ENCODE data around the gene GCK. TPM values are rescaled to one million over a fixed set of nuclear protein-coding genes. Genes with fewer than 3 reads are reported as not detected.
A peak's percentile ranks its signal among the peaks of the same experiment; 100 is the strongest.

GCK gene
- polyA plus RNA-seq, 1 of the 3 experiments (the other 2 are of a cell fraction), result 1.6 TPM

DNA sequence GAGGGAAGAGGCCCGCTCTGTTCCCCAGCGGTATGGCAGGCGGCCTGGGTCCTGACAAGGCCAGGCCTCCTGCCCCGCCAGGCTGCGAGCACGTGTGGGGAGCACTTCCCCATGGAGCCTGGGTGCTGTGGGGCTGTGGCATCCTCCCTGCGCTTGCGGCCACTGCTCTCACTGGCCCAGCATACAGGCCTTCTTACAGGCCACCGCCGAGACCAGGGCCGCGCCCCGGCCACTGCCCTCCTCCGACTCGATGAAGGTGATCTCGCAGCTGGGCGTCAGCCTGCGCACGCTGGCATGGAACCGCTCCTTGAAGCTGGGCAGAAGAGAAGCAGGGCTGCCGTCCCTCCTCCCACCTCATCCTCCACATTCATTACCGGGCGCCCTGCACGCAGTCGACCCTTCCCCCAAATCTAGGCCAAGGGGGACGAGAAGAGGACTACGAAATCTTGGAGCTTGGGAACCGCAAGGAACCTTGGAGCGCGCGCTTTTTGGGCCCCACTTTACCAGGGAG lies 44.2 kb downstream of the GCK start:
- H3K9me2 ChIP-seq, result no peaks in the 10 kb centered on the region
- peaks cover 8% of the 10 kb centered on the region for H3F3A ChIP-seq (replicated peaks; ENCODE audit: insufficient read depth)
- no peaks in the 10 kb centered on the region for H3K27me3 ChIP-seq (ENCODE audit: insufficient read depth)
- TF ChIP-seq JUND (IDR thresholded peaks at IDR 0.05) (no peak), MXI1 (IDR thresholded peaks at IDR 0.05; ENCODE audit: low read depth, low read length) (no peak), YY1 (IDR thresholded peaks at IDR 0.05; ENCODE audit: low read depth) (no peak), NFIC (IDR thresholded peaks at IDR 0.05; ENCODE audit: borderline replicate concordance) (no peak), RFX5 (IDR thresholded peaks at IDR 0.05; ENCODE audit: low read length) (no peak), FOSL2 (IDR thresholded peaks at IDR 0.05; ENCODE audit: borderline replicate concordance, low read depth) (no peak), TEAD4 (IDR thresholded peaks at IDR 0.05; ENCODE audit: borderline replicate concordance, insufficient read depth) (no peak), EP300 (IDR thresholded peaks at IDR 0.05; ENCODE audit: borderline replicate concordance in 1 of 2, low read depth in 1 of 2, low read length in 1 of 2) (no peak), EZH2phosphoT487 (IDR thresholded peaks at IDR 0.05; ENCODE audit: borderline replicate concordance, low read depth) (no peak), FOXJ3 (CRISPR knock-in tag; IDR thresholded peaks at IDR 0.05) (no peak), TCF12 (IDR thresholded peaks at IDR 0.05) (no peak)
- TF ChIP-seq, protein P1, sequence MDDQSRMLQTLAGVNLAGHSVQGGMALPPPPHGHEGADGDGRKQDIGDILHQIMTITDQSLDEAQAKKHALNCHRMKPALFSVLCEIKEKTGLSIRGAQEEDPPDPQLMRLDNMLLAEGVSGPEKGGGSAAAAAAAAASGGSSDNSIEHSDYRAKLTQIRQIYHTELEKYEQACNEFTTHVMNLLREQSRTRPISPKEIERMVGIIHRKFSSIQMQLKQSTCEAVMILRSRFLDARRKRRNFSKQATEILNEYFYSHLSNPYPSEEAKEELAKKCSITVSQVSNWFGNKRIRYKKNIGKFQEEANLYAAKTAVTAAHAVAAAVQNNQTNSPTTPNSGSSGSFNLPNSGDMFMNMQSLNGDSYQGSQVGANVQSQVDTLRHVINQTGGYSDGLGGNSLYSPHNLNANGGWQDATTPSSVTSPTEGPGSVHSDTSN (IDR thresholded peaks at IDR 0.05), result no peak
- TF ChIP-seq, protein P2, sequence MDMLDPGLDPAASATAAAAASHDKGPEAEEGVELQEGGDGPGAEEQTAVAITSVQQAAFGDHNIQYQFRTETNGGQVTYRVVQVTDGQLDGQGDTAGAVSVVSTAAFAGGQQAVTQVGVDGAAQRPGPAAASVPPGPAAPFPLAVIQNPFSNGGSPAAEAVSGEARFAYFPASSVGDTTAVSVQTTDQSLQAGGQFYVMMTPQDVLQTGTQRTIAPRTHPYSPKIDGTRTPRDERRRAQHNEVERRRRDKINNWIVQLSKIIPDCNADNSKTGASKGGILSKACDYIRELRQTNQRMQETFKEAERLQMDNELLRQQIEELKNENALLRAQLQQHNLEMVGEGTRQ (IDR thresholded peaks at IDR 0.05; ENCODE audit: borderline replicate concordance, low read depth, low read length), result no peak
- TF ChIP-seq, protein P3, sequence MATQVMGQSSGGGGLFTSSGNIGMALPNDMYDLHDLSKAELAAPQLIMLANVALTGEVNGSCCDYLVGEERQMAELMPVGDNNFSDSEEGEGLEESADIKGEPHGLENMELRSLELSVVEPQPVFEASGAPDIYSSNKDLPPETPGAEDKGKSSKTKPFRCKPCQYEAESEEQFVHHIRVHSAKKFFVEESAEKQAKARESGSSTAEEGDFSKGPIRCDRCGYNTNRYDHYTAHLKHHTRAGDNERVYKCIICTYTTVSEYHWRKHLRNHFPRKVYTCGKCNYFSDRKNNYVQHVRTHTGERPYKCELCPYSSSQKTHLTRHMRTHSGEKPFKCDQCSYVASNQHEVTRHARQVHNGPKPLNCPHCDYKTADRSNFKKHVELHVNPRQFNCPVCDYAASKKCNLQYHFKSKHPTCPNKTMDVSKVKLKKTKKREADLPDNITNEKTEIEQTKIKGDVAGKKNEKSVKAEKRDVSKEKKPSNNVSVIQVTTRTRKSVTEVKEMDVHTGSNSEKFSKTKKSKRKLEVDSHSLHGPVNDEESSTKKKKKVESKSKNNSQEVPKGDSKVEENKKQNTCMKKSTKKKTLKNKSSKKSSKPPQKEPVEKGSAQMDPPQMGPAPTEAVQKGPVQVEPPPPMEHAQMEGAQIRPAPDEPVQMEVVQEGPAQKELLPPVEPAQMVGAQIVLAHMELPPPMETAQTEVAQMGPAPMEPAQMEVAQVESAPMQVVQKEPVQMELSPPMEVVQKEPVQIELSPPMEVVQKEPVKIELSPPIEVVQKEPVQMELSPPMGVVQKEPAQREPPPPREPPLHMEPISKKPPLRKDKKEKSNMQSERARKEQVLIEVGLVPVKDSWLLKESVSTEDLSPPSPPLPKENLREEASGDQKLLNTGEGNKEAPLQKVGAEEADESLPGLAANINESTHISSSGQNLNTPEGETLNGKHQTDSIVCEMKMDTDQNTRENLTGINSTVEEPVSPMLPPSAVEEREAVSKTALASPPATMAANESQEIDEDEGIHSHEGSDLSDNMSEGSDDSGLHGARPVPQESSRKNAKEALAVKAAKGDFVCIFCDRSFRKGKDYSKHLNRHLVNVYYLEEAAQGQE (IDR thresholded peaks at IDR 0.05; ENCODE audit: low read depth, low read length), result no peak
- TF ChIP-seq, protein P4, sequence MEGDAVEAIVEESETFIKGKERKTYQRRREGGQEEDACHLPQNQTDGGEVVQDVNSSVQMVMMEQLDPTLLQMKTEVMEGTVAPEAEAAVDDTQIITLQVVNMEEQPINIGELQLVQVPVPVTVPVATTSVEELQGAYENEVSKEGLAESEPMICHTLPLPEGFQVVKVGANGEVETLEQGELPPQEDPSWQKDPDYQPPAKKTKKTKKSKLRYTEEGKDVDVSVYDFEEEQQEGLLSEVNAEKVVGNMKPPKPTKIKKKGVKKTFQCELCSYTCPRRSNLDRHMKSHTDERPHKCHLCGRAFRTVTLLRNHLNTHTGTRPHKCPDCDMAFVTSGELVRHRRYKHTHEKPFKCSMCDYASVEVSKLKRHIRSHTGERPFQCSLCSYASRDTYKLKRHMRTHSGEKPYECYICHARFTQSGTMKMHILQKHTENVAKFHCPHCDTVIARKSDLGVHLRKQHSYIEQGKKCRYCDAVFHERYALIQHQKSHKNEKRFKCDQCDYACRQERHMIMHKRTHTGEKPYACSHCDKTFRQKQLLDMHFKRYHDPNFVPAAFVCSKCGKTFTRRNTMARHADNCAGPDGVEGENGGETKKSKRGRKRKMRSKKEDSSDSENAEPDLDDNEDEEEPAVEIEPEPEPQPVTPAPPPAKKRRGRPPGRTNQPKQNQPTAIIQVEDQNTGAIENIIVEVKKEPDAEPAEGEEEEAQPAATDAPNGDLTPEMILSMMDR (IDR thresholded peaks at IDR 0.05), result no peak
- DNase-seq, result peak; percentile 42
- no peaks in the 10 kb centered on the region for H3K79me2 ChIP-seq (ENCODE audit: insufficient read depth)
- H2AFZ ChIP-seq (ENCODE audit: low read depth), result no peak overlapping the region; the same call in 1 of the 2 replicates
- H3K36me3 ChIP-seq (replicated peaks in 1 of 2; ENCODE audit: control insufficient read depth in 1 of 2, insufficient read depth in 2 of 2, low read length in 1 of 2), result no peaks in the 10 kb centered on the region
- H3K27ac ChIP-seq (ENCODE audit: low read depth in 2 of 2, low read length in 1 of 2), result no peak overlapping the region
- H3K9ac ChIP-seq, result no peak overlapping the region
- peak overlapping the region; percentile 80 for H3K4me2 ChIP-seq
- peaks cover 0 to 15% of the 10 kb centered on the region in 2 experiments; a peak in 1 of 4 replicates for H3K4me1 ChIP-seq (ENCODE audit: control insufficient read depth in 1 of 2, insufficient read depth in 2 of 2, low read depth in 1 of 2, low read length in 1 of 2)
- H3K4me3 ChIP-seq (ENCODE audit: low read depth in 2 of 2, low read length in 1 of 2), result peak overlapping the region in 1 of 2 experiments; percentile 51; a peak in 1 of 4 replicates
- H3K9me3 ChIP-seq, result no peaks in the 10 kb centered on the region
- ChIA-PET POLR2A (interaction anchor here (0.6 kb wide), 1 partner anchor 173 kb away, joined by 3 read pairs; no protein-coding TSS in a partner anchor), CTCF (interaction anchor here (0.6 to 1.1 kb wide), 3 partner anchors 13 to 52 kb away, joined by 3 read pairs; partner anchors contain the start of gene GCK)
- WGBS (ENCODE audit: low lambda C conversion rate), result 95% methylated on average over 29 of the region's 31 CpGs
- H4K20me1 ChIP-seq (ENCODE audit: insufficient read depth), result no peaks in the 10 kb centered on the region

All from SK-N-SH (cell line).